DND-41 (cell line): ENCODE measurements around the gene EIF5B.

ENCODE experiments used
- ATAC-seq: fragments of 200-7000 bp; cut with Tn5 transposase; 3 replicates; pipeline ENCODE4 v1.9.1; 2021; ENCODE audit warnings: low read depth; ENCODE audit not compliant: insufficient read depth
- DNase-seq: peaks from one replicate; pipeline ENCODE4 v3.0.0-alpha.2; 2020
- H2AFZ ChIP-seq: 2 replicates; pipeline ENCODE4 v1.6.0; 2012; ENCODE audit warnings: low read depth, low read length
- H3K27ac ChIP-seq: 2 replicates; pipeline ENCODE4 v1.5.1; 2012; ENCODE audit warnings: low read length, inconsistent platforms
- H3K27me3 ChIP-seq: fragments of 200-600 bp; sonication (generic); 2 replicates; pipeline ENCODE4 v1.6.0; 2012; ENCODE audit warnings: low read length, mild to moderate bottlenecking, inconsistent platforms; ENCODE audit not compliant: insufficient read depth, poor library complexity
- H3K36me3 ChIP-seq: 2 replicates; pipeline ENCODE4 v1.5.1; 2012; ENCODE audit warnings: low read length, inconsistent platforms; ENCODE audit not compliant: insufficient read depth
- H3K4me1 ChIP-seq: 2 replicates; pipeline ENCODE4 v1.5.1; 2012; ENCODE audit warnings: mild to moderate bottlenecking, low read length; ENCODE audit not compliant: insufficient read depth
- H3K4me2 ChIP-seq: 2 replicates; pipeline ENCODE4 v1.6.0; 2012; ENCODE audit warnings: mild to moderate bottlenecking, moderate library complexity, low read length, inconsistent platforms; ENCODE audit not compliant: insufficient read depth
- H3K4me3 ChIP-seq, 2 experiments: fragments of 200-600 bp in 1 of 2; shearing (Covaris generic) in 1 of 2; 2 replicates each; pipeline ENCODE4 v1.5.1; 2012 to 2016; ENCODE audit warnings: inconsistent platforms in 2 of 2, low read length in 2 of 2, mild to moderate bottlenecking in 2 of 2, low read depth in 1 of 2, moderate library complexity in 1 of 2
- H3K79me2 ChIP-seq: 2 replicates; pipeline ENCODE4 v1.6.0; 2012; ENCODE audit warnings: low read length, inconsistent platforms; ENCODE audit not compliant: insufficient read depth
- H3K9ac ChIP-seq: 2 replicates; pipeline ENCODE4 v1.6.0; 2012; ENCODE audit warnings: low read depth, mild to moderate bottlenecking, inconsistent platforms, low read length, moderate library complexity
- H3K9me3 ChIP-seq: 2 replicates; pipeline ENCODE4 v1.5.1; 2012; ENCODE audit warnings: low read length, moderate library complexity, mild to moderate bottlenecking, inconsistent platforms; ENCODE audit not compliant: insufficient read depth, severe bottlenecking
- H4K20me1 ChIP-seq: 2 replicates; pipeline ENCODE4 v1.6.0; 2012; ENCODE audit warnings: low read length; ENCODE audit not compliant: insufficient read depth
- CTCF ChIP-seq: IDR thresholded peaks from 2 replicates; pipeline ENCODE4 v1.5.1; 2012; ENCODE audit warnings: borderline replicate concordance, low read length, moderate library complexity, mild to moderate bottlenecking; ENCODE audit not compliant: poor library complexity, severe bottlenecking; ENCODE audit errors: extremely low read depth
- EZH2 ChIP-seq: IDR thresholded peaks from 3 replicates; pipeline ENCODE4 v1.6.1; 2012; ENCODE audit warnings: borderline replicate concordance, low read depth, mild to moderate bottlenecking, moderate library complexity, low read length, inconsistent platforms; ENCODE audit not compliant: severe bottlenecking

Gene EIF5B

GRCh38 chr2:99448556-99448955 lies 111.4 kb downstream of the EIF5B start:
- H3K9ac ChIP-seq: no peak overlapping the region
- H3K4me1 ChIP-seq: no peaks in the 10 kb centered on the region
- TF ChIP-seq CTCF (no peak), EZH2 (no peak)
- peaks cover 63% of the 10 kb centered on the region for H3K36me3 ChIP-seq
- no peak for ATAC-seq
- H3K27me3 ChIP-seq: no peaks in the 10 kb centered on the region
- peaks cover 13% of the 10 kb centered on the region; the same call in 1 of the 2 replicates for H4K20me1 ChIP-seq
- no peak overlapping the region for H3K27ac ChIP-seq
- H3K79me2 ChIP-seq: peaks cover 45% of the 10 kb centered on the region
- H3K4me2 ChIP-seq: no peak overlapping the region
- no peak for DNase-seq
- H3K9me3 ChIP-seq: no peaks in the 10 kb centered on the region
- H2AFZ ChIP-seq: no peak overlapping the region
- H3K4me3 ChIP-seq: no peak overlapping the region

- Histone ChIP-seq H3K79me2 (peaks cover 46% of the 10 kb centered on the region), H3K36me3 (peaks cover 68% of the 10 kb centered on the region)
Measured at GRCh38 chr2:99450199-99450598, 113.0 kb downstream of the EIF5B start.

More at GRCh38 chr2:99450199-99450598, 113.0 kb downstream of the EIF5B start:
- ATAC-seq: no peak
- H3K27me3 ChIP-seq: no peaks in the 10 kb centered on the region
- H3K4me1 ChIP-seq: no peaks in the 10 kb centered on the region
- H3K9me3 ChIP-seq: no peaks in the 10 kb centered on the region
- no peak overlapping the region for H3K9ac ChIP-seq
- H4K20me1 ChIP-seq: peaks cover 12% of the 10 kb centered on the region; the same call in 1 of the 2 replicates
- no peak for DNase-seq
- H2AFZ ChIP-seq: no peak overlapping the region
- TF ChIP-seq CTCF: no peak
- no peak for TF ChIP-seq EZH2
- H3K4me2 ChIP-seq: no peak overlapping the region
- no peak overlapping the region for H3K4me3 ChIP-seq
- H3K27ac ChIP-seq: no peak overlapping the region
